Measurements from ENCODE around the gene TMEM33.

TMEM33 gene

DNA sequence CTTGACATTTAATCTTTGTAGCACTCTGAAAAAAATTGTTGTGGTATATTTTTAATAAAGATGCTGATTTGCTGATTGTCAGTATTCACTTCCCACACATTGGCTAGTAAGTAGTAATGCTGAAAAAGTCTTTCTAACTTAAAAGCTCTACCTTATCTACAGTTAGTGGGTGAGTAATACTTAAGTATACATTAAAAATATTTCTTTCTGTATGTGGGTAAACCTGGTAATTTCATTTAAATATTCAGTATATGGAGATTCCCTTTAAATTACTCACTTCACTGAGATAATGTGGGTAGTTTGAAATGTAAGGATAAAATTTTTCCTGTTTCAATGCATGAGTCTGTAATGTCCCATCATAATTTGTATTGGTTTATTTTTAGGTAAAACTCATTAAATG is 5.6 kb downstream of the TMEM33 start:
- no peak for DNase-seq

DNA sequence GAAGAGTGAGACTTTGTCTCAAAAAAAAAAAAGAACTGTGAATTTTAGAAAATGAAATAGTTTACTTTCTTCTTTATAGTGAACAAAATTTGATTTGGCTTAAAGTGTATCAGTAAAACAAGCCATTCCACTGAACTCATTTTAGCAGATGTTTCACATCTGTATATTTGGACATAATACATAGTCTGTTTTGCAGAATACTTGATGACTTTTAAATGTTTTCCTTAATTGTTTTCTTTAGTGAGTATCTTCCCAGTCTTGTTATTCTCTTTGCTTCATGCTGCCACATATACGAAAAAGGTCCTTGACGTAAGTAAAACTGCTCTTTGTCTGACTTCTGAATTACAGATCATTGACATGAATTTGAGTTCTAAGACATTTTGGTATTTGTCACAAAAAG is 8.3 kb downstream of the TMEM33 start:
- no peak for DNase-seq

DNA sequence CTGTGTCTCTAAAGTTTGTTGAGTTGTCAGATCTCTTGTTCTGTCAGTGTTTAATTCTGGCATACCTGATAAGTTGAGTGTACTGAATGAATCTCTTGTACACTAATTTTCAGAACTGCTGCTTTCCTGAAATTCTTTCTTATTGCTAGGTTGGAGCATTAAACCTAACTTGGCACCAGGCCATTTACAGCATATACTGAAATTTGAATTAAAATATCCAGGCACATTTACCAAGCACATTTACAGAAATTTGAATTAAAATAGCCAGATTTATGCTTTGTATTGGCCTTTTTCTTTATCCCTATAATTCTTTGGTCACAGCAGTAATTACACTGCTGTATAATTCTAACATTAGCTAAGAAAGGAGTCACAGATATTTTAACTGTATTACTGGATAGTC is 8.9 kb downstream of the TMEM33 start:
- DNase-seq: no peak

DNA sequence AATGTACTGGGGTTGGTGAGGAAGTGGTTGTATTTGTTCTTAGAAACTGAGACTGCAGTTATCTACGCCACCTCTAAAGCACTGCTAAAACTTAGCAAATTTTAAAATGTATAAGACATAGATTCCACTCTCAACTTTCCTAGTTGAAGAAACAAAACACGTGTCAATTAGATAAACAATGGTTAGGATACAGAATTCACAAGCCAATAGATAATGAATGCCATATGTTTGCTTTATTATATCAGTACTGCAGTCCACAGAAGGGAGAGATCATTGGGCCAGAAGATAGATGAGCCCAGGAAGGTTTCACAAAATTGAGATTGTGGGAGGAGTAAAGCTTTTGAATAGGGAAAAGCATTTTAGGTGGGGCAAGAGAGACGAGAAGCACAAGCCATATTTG is 14.3 kb downstream of the TMEM33 start:
- no peak for DNase-seq

DNA sequence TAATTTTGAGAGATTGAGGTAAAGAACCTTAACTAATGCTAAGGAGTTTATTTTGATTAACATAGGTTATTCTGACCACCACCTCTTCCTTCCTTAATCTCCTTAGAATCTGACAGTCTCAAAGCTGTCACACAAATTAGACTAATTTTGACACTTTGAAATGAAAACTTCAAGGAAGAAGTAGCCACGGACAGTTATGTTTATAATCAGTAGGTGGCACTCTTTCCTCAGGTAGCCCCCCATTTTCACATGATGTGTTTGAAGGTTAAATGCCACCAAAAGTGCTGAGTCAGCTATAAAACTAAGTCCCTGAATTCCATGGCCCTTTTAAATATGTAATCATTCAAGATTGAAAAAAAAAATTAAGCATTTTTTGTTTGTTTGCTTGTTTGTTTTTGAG is 22.4 kb downstream of the TMEM33 start:
- peak; percentile 28 for DNase-seq

DNA sequence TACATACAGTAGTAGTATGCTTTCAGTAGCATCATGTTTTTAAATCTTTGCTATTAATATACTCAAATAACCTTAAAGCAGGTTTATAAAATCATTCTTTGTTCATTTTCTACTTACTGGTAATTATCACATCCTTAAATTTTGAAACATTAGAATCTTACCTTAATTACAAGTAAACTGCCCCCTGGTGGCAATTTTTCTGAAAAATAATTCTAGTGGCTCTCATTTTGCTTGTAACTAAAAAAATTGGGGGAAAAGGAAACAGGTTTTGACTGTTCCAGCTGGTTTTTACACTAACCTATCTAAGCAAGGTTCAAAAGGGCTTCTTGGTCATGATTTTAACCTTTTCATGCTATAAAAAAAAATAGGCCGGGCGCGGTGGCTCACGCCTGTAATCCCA is 27.9 kb downstream of the TMEM33 start:
- peak; percentile 24 for DNase-seq

DNA sequence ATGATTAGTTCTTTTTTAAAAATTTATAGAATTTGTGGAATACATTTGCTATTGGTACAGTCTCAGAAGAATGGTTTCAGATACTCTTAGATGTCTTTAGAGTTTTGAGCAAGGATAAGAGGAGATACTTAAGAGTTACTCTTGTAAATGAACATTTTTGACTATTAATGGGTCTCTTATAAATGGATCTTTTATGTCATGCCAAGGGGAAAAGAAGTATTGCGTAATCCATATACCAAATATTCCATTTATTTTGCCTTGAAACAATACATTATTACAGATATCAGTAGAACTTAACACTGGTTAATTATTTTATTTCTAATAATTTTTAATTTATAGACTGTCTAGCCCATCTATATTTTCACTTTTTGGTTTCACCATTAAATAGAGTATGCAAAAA is 29.2 kb downstream of the TMEM33 start:
- DNase-seq: no peak

DNA sequence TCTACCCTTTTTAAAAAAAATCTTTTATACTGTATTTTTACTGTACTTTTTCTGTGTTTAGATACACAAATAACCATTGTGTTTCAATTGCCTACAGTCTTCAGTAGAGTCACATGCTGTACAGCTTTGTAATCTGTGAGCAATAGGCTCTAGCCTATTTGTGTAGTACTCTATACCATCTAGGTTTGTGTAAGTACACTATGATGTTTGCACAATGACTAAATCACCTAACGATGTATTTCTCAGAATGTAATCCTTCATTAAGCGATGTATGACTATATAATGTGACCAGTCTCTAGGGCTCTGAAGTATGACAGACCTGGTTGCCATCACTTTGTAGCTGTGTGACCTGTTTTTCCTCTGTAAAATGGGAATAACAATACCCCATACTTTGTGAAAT is 32.2 kb downstream of the TMEM33 start:
- no peak for DNase-seq

DNA sequence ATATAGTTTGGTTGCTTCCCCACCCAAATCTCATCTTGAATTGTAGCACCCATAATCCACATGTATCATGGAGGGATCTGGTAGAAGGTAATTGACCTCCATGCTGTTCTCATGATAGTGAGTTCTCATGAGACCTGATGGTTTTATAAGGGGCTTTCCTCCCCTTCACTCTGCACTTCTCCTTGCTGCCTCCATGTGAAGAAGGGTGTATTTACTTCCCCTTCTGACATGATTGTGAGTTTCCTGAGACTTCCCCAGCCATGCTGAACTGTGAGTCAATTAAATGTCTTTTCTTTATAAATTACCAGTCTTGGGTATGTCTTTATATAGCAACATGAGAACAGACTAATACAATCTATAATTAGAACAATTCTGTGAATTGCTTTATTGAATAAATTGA is 34.4 kb downstream of the TMEM33 start:
- no peak for DNase-seq

DNA sequence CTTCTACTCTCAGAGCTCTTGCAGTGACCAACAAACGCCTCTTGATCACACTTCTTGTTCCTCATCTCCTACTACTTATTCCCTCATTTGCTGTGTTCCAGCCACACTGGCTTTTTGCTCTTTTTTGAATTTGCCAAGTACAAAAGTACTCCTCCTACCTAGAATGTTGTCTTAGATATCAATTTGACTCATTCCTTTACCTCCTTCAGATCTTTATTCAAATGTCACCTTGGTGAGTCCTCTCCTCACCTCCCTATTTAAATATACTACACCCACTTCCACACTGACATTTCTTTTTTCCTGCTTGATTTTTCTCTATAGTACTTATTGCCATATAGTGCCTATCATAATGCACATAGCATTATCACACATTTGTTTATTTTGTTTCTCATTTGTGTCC is 40.1 kb downstream of the TMEM33 start:
- no peak for DNase-seq

DNA sequence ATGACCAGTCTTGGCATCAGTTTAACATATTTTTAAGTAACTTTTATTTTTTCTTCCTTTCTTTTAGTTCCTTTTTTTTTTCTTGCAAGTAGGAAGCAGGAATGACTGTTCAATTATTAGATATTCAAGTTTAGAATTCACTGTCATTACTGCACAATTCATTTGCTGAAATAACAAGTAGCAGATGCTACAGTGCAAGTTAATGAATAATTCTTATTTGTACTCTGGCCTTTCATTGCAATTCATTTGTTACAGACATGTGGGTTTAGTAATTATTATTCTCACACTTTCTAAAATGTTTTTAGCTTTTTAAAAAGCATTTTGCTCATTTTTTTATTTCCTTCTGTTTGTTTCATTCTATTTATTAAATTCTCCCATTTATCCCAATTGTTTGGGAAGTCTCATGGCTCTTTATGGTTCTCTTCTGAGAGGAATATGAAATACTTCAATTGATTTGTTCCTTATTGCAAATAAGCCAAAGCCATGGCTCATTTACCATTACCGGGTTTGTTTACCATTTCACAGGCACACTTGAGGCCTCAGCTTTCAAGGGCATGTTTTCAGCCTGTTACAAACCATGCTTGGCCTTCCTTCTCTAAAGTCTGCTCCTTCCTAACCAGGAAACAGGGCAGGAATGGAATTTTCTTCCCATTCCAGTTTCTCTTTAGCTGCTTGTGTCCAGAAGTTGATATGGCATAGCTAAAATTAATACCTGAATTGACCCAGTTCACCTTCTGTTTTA is 41.7 kb downstream of the TMEM33 start:
- DNase-seq: no peak

DNA sequence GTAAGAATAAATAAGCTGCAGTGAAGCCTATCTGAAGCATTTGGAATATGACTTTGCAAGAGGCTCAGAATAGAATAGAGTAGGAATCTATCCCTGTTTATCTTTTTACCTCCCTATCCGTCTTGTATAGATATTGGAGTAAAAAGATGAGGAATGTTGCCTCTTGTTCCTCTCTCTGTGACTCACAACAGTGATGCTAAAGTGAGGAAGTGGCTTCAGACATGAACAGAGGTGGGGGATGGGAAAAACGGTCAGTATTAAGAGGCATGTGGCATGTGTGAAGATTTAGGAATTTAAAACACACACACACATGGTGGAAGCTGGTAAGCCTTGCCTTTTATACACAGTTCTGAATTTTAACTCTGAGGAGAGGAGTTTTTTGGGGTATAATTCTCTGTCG is 42.5 kb downstream of the TMEM33 start:
- DNase-seq: peak; percentile 60

DNA sequence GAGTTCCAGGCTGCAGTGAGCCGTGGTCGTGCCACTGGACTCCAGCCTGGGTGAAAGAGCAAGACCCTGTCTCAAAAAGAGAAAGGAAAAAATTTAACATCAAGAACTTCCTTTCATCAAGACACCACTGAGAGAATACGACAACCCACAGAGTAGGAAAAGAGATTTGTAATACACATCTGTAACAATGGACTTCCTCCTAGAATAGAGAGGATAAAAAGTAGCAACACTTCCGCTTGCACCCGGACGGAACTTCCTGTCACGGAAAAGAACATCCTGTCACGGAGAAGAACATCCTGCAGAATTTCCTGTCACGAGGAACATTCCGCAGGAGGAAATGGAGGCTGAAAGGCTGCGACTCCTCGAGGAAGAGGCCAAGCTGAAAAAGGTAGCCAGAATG is 46.2 kb downstream of the TMEM33 start, which contains the start of gene DCAF4L1:
TSS of gene DCAF4L1 (plus strand) at position 301 of the 400 bp plus-strand sequence. CDS start at position 338, 37 bp downstream.
- no peak for DNase-seq

DNA sequence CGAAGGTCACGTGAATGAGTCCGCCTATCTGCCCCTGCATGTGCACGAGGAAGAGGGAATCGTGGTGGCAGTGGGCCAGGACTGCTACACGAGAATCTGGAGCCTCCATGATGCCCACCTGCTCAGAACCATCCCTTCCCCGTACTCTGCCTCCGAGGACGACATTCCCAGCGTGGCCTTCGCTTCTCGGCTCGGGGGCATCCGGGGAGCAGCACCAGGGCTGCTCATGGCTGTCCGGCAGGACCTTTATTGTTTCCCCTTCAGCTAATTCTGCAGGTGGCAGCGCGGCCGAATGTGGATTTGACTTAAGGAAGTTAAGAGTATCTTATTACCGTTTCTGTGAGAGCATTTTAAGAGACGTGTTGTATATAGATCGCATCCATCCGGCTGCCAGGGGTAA is 47.5 kb downstream of the TMEM33 start:
- no peak for DNase-seq

DNA sequence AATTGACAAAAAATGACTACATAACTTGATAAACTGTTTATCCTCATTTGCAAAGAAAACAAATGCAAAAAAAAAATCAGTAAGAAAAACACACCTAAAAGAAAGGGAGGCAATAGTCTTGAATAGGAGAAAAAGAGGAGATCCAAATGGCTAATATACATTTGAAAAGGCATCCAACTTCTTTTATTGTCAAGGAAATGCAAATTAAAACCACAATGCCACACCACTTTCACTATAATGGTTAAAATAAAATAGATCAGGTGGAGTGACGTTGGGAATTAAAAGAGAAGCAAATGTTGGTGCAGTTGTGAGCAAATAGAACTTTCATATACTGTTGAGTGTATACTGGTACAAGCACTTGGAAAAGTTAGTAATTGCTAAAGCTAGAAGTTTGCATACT is 49.9 kb downstream of the TMEM33 start:
- no peak for DNase-seq

DNA sequence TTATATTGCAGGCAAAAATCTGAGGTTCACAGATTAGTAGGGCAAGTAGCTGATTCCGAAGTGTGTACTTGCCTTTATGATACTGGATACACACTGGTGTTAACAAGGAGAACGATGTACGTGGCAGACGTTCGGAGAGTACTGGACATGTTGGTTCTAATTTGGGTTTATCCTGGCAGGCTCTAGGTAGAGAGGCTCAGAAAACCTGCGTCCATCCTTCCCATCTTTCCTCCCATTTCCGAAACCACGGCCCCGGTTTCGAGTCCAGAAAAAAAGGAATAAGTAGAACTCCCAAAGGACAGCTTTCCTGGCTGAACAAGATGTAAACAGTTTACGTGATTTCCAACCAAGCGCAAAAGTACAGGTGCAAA is 54.8 kb downstream of the TMEM33 start:
- no peak for DNase-seq

DNA sequence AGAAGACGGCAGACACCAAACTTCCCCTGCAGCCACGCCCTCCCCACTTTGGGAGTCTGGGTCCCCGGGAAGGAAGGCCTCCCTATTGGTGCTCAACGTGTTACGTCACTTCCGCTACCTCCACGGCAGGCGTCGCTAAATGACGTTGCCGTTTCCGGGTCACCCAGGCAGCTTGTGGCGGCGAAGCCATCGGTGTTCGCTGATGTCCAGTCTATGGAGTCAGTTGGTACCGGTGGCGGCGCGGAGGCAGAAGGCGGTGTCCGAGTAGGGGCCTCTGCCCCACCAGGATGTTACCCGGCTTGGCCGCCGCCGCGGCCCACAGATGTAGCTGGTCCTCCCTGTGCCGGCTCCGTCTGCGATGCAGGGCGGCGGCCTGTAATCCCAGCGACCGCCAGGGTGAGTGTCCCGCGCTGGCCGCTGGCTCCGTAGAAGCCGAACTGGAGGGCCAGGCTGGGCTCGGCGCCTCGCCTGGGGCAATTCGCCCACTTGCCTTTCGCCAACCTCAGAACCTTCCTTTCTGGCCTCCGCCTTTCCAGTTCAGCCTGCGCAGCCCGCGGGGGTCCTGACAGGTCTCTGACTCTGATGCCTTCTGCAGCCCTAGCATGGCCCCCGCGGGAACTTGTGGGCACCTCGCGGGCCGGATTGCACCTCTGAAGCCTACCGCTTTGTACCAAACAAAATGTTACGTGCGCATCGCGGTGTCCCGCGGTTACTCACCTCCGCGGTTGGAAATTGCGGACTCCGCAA is 55.3 kb downstream of the TMEM33 start, which contains the start of gene SLC30A9:
TSS of gene SLC30A9 (plus strand) at position 166 of the 747 bp plus-strand sequence. CDS start at position 288, 122 bp downstream.
- peak; percentile 94 for DNase-seq

DNA sequence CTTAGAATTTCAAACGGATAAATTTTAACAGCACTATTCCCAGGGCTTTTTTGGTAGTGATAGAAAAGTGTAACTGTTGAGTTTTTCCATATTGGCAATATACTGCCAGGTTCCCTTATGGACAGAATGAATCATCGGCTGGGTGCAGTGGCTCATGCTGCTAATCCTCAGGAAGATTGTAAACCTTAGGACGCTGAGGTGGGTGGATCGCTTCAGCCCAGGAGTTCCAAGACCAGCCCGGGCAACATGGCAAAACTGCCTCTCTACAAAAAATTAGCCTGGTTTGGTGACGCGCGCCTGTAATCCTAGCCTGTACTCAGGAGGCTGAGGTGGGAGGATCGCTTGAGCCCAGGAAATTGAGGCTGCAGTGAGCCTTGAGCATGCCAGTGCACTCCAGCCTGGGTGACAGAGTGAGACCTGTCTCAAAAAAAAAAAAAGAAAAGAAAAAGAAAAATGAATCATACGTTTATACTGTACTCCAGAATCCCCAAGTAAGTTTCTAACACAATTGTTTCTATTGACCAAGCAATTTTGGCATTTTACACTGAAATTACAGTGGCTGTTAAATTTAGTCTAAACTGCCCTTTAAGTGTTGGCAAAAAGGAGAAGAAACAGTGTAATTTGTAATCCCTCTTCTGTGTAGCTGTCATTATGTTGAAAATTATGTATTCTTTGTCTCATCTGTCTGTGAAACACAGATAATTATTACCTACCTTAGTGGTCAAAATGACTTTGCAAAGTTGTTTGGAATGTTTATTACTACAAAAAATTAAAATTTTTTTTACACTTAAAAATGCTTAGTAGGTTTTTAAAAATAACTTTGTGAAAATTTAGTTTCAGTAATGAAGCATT is 56.9 kb downstream of the TMEM33 start:
- DNase-seq: peak; percentile 37

DNA sequence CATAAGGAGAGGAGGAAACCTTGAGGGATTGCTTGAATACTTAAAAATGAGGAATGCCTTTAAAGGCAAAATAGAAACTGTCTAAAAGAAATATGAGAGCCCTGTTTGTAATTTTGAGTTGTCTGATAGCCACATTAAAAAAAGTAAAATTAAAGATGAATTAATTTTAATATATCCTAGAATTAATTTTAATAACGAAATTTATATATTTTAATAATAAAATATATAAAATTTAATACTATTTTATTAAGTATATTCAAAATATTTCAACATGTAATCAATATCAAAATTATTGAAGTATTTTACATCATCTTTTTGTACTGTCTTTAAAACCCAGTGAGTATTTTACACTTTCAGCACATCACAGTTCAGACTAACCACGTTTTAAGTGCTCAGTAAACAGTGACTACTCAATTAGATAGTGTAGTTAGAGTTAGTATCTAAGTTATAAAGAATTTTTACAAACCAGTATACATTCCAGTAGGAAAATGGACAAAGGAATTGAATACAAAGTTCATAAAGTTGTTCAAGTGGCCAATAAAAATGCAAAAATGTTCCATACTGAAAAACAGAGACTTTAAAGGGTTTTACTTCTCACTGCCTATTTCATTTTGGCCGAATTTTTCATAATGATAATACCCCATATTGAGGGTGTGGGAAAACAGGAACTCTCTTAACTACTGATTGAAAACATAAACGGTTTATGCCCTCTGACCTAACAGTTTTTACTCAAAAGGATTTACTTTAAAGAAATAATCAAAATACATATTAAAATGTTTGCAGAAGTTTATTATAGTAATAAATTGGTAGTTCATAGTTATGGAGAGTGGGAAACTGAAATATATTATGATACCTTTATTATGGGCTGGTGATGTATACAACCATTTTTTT is 58.0 kb downstream of the TMEM33 start:
- DNase-seq: no peak

DNA sequence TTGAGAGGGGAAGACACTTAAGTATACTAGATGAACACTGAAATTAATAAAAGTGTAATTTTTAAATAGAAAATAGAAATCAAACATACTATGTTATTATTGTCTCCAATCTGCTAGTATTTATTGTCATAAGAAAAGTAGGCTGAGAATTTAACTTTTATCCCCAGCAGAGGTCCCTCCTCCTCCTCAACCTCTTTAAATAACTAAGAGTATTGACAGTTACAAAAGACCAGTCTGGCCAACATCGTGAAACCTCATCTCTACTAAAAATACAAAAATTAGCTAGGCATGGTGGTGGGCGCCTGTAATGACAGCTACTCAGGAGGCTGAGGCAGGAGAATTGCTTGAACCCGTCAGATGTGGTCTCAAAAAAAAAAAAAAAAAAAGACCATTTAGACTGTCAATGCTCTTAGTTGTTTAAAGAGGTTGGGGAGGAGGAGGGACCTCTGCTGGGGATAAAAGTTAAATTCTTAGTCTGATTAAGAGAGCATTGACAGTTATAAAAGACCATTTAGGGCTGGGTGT is 59.3 kb downstream of the TMEM33 start:
- DNase-seq: no peak

DNA sequence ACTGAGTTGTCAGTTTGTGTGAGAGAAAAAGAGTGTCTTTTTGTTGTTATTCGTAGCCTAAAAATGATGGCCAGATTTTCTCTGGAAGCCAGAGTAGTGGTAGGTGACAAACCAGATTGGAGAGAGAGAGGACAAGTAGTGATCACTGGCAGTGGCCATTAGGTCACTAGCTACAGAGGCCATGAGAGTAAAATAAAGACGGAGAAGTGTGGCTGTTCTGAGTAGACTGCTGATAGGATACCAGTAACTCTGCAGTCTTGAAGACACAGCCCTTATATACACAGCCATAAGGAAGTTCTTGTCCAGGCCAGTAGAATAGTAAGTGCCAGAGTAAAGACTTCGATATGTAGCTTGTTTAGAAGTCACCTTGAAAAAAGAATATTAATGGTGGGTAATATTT is 62.8 kb downstream of the TMEM33 start:
- DNase-seq: no peak

DNA sequence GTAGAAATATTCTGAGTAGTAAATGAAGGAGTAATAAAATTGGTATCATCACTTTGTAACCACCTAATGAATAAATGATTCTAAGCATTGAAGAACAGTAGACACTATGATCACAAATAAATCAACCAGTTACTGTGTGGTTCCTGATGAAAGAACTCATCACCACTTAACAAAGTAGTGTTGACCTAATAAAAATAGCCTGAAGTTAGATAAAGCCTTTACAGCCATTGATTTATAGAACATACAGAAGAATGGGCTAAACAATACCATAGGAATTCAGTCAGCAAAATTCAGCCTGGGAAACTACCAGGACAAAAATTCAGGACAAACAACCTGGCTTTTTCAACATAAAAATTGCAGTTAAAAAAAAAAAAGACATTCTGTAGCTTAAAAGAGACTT is 64.1 kb downstream of the TMEM33 start:
- no peak for DNase-seq
